Nephron progenitor cell (in vitro differentiated cells): ENCODE data around the gene ZMIZ1.
A peak's percentile ranks its signal among the peaks of the same experiment; 100 is the strongest.

ENCODE experiments used
- DNase-seq: peaks from one replicate; pipeline ENCODE4 v3.0.0; 2021
- H3K27ac Mint-ChIP-seq: 2 replicates; pipeline ENCODE4 v1.8.0; 2021; ENCODE audit warnings: mild to moderate bottlenecking, moderate library complexity, mixed read lengths
- H3K27me3 Mint-ChIP-seq: 2 replicates; pipeline ENCODE4 v1.8.0; 2021; ENCODE audit warnings: mild to moderate bottlenecking, low read depth, mixed read lengths; ENCODE audit not compliant: poor library complexity
- H3K36me3 Mint-ChIP-seq: 2 replicates; pipeline ENCODE4 v1.8.0; 2021; ENCODE audit warnings: low read depth, mixed read lengths
- H3K4me1 Mint-ChIP-seq: 2 replicates; pipeline ENCODE4 v1.8.0; 2021; ENCODE audit warnings: mixed read lengths
- H3K4me3 Mint-ChIP-seq: 2 replicates; pipeline ENCODE4 v1.8.0; 2021; ENCODE audit warnings: mild to moderate bottlenecking, moderate library complexity, mixed read lengths
- H3K9me3 Mint-ChIP-seq: 2 replicates; pipeline ENCODE4 v1.8.0; 2021; ENCODE audit warnings: mild to moderate bottlenecking, moderate library complexity, mixed read lengths
- CTCF ChIP-seq: fragments of 200-600 bp; sonication (generic); IDR thresholded peaks from 2 replicates; pipeline ENCODE4 v1.5.0; 2021; ENCODE audit warnings: antibody characterized with exemption

ZMIZ1 gene

GRCh38 chr10:79158402-79159097 is 89.8 kb downstream of the ZMIZ1 start:
- peak; percentile 44 for DNase-seq
- Mint-ChIP-seq H3K27ac (peak overlapping the region; percentile 90), H3K36me3 (peaks cover 7% of the 10 kb centered on the region), H3K4me1 (peaks cover 73% of the 10 kb centered on the region), H3K4me3 (no peak overlapping the region), H3K27me3 (peaks cover 3% of the 10 kb centered on the region), H3K9me3 (no peaks in the 10 kb centered on the region)
- no peak for TF ChIP-seq CTCF

- DNase-seq, result no peak
- peaks cover 80% of the 10 kb centered on the region for H3K4me1 Mint-ChIP-seq
- no peak overlapping the region for H3K4me3 Mint-ChIP-seq
- TF ChIP-seq CTCF, result no peak
- no peak overlapping the region for H3K27ac Mint-ChIP-seq
- H3K9me3 Mint-ChIP-seq, result no peaks in the 10 kb centered on the region
- H3K27me3 Mint-ChIP-seq, result peaks cover 3% of the 10 kb centered on the region
- H3K36me3 Mint-ChIP-seq, result peaks cover 7% of the 10 kb centered on the region
Measured at GRCh38 chr10:79159141-79159651, 90.4 kb downstream of the ZMIZ1 start.

GRCh38 chr10:79159785-79160184 is 91.0 kb downstream of the ZMIZ1 start:
- TF ChIP-seq CTCF, result no peak
- Mint-ChIP-seq H3K36me3 (peaks cover 7% of the 10 kb centered on the region), H3K9me3 (no peaks in the 10 kb centered on the region), H3K27ac (no peak overlapping the region), H3K4me1 (peaks cover 83% of the 10 kb centered on the region), H3K27me3 (peaks cover 3% of the 10 kb centered on the region), H3K4me3 (no peak overlapping the region)
- no peak for DNase-seq

GRCh38 chr10:79160191-79160590 is 91.4 kb downstream of the ZMIZ1 start:
- Mint-ChIP-seq H3K4me1 (peaks cover 82% of the 10 kb centered on the region), H3K27ac (no peak overlapping the region), H3K36me3 (peaks cover 7% of the 10 kb centered on the region), H3K4me3 (no peak overlapping the region), H3K27me3 (peaks cover 3% of the 10 kb centered on the region), H3K9me3 (no peaks in the 10 kb centered on the region)
- no peak for DNase-seq
- TF ChIP-seq CTCF, result no peak

- H3K27me3 Mint-ChIP-seq, result peaks cover 3% of the 10 kb centered on the region
- no peak overlapping the region for H3K4me3 Mint-ChIP-seq
- peaks cover 79% of the 10 kb centered on the region for H3K4me1 Mint-ChIP-seq
- no peaks in the 10 kb centered on the region for H3K9me3 Mint-ChIP-seq
- no peak for DNase-seq
- peak overlapping the region; percentile 44 for H3K27ac Mint-ChIP-seq
- H3K36me3 Mint-ChIP-seq, result peaks cover 7% of the 10 kb centered on the region
- TF ChIP-seq CTCF, result no peak
Measured at GRCh38 chr10:79161557-79161956, 92.8 kb downstream of the ZMIZ1 start.

GRCh38 chr10:79162022-79162421 is 93.3 kb downstream of the ZMIZ1 start:
- no peaks in the 10 kb centered on the region for H3K9me3 Mint-ChIP-seq

More at GRCh38 chr10:79162022-79162421, 93.3 kb downstream of the ZMIZ1 start:
- no peak for DNase-seq
- peaks cover 10% of the 10 kb centered on the region for H3K36me3 Mint-ChIP-seq
- H3K27ac Mint-ChIP-seq, result no peak overlapping the region
- no peak for TF ChIP-seq CTCF
- peaks cover 78% of the 10 kb centered on the region for H3K4me1 Mint-ChIP-seq
- peaks cover 3% of the 10 kb centered on the region for H3K27me3 Mint-ChIP-seq
- no peak overlapping the region for H3K4me3 Mint-ChIP-seq
